ENCODE measurements around the gene ARMC9. TPM values are rescaled to one million over a fixed set of nuclear protein-coding genes. Genes with fewer than 3 reads are reported as not detected.

Gene ARMC9
- total RNA-seq, 1 donor from 2014 or later, result 27.5 TPM

DNA sequence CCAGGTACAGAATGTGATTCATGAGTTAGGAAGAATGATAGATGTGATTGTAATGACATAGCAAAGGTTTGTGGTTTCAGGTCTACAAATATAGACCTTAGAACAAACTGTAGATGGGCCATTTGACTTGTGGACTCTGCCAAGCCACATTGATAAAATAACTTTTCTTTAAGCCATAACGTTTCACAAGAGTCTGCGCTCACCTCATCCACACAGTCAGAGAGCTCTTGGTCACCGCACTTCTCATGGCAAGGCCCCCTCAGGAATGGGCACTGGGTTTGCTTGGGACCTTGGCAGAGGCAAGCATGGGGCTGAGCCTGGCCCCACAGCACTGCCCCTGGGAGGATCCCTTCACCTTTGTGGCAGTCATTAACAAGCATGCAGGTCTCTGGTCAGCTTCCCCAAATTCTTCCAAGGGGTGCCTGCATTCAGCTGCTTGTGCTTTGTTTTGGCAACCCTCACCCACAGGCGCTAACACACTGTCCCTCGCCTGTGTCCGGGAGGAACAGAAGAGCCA lies 14.0 kb downstream of the ARMC9 start:
- TF ChIP-seq, protein P1, sequence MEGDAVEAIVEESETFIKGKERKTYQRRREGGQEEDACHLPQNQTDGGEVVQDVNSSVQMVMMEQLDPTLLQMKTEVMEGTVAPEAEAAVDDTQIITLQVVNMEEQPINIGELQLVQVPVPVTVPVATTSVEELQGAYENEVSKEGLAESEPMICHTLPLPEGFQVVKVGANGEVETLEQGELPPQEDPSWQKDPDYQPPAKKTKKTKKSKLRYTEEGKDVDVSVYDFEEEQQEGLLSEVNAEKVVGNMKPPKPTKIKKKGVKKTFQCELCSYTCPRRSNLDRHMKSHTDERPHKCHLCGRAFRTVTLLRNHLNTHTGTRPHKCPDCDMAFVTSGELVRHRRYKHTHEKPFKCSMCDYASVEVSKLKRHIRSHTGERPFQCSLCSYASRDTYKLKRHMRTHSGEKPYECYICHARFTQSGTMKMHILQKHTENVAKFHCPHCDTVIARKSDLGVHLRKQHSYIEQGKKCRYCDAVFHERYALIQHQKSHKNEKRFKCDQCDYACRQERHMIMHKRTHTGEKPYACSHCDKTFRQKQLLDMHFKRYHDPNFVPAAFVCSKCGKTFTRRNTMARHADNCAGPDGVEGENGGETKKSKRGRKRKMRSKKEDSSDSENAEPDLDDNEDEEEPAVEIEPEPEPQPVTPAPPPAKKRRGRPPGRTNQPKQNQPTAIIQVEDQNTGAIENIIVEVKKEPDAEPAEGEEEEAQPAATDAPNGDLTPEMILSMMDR (IDR thresholded peaks at IDR 0.05; ENCODE audit: insufficient read depth, low read length, poor library complexity, severe bottlenecking), result no peak
- no peak for DNase-seq (ENCODE audit: low read depth)
- peaks cover 1% of the 10 kb centered on the region for H3K36me3 ChIP-seq (ENCODE audit: control insufficient read depth, insufficient read depth, low read length)
- no peaks in the 10 kb centered on the region for H3K27me3 ChIP-seq (ENCODE audit: control insufficient read depth, insufficient read depth, low read length)
- no peak overlapping the region for H3K4me3 ChIP-seq (ENCODE audit: low read depth, low read length)

DNA sequence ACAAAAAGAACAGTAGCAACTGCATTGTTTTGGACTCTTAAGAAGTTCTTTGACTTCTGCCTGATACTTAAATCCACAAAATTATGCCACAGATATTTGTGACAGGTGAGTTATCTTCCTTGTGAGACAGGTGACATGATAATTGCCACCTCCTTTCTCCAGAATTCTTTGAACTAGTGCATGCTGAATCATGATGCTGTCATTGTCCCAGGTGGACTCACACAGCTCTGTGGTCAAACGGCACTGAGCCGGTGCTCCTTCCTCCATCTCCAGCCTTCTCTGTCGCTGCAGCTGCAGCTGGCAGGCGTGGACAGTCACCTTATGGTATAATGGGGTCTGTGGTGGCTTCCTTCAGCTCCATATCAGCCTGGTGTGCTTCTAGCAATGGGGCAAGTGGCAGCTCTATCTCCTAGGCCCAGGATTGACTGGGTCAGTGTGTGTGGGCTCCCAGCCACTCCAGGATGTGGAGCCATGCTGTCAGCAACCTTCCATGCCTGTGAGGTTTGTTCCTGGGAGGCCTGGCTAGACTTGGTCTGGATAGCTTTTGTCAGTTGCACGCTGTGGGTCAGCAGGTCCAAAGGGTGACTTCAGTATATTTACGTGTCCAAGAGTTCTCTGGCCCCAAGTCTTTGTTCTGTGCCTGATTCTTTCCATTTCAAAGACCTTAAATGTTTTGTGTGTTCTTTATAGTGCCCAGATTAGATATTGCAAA lies 15.7 kb downstream of the ARMC9 start:
- TF ChIP-seq, protein P1 (IDR thresholded peaks at IDR 0.05; ENCODE audit: insufficient read depth, low read length, poor library complexity, severe bottlenecking), result no peak
- Histone ChIP-seq H3K36me3 (ENCODE audit: control insufficient read depth, insufficient read depth, low read length) (no peaks in the 10 kb centered on the region), H3K4me3 (ENCODE audit: low read depth, low read length) (no peak overlapping the region), H3K27me3 (ENCODE audit: control insufficient read depth, insufficient read depth, low read length) (no peaks in the 10 kb centered on the region)
- no peak for DNase-seq (ENCODE audit: low read depth)

DNA sequence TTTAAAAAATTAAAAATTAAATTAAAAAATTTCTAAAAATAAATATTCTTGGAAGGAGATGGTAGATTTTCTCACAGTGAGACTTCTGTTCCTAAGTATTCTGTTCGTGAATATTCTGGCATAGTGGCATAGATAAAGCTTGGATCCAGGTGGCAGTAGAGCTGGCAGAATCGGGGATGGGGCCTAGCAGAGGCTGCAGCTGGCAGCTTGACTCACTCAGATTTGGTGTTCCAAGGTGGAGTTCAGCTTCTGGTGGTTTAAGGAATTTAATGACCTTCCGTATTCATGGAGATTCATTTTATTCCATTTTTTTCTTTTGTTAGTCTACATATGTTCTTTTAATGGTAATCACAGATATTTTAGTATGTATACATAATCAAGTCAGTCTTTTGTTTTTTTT lies 19.9 kb downstream of the ARMC9 start:
- Histone ChIP-seq H3K27me3 (ENCODE audit: control insufficient read depth, insufficient read depth, low read length) (no peaks in the 10 kb centered on the region), H3K4me3 (ENCODE audit: low read depth, low read length) (no peak overlapping the region), H3K36me3 (ENCODE audit: control insufficient read depth, insufficient read depth, low read length) (no peaks in the 10 kb centered on the region)
- TF ChIP-seq, protein P1 (IDR thresholded peaks at IDR 0.05; ENCODE audit: insufficient read depth, low read length, poor library complexity, severe bottlenecking), result no peak
- no peak for DNase-seq (ENCODE audit: low read depth)

DNA sequence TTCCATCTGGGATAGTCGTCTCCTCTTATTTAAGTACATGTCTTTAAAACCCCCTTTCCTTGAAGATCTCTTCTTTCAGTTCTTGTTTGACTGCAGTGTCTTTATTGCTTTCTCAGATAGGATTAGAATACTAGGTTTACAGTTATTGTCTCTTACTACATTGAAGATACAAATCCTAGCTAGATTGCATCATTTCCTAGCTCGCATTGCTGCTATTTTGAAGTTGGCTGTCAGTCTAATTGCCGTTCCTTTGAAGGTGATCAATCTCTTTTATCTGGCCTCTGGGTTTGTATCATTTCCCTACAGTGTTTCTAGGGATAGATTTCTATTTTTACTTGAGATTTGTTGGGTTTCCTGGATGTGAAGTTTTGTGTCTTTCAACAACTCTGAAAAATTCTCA lies 20.9 kb downstream of the ARMC9 start:
- DNase-seq (ENCODE audit: low read depth), result no peak
- Histone ChIP-seq H3K36me3 (ENCODE audit: control insufficient read depth, insufficient read depth, low read length) (no peaks in the 10 kb centered on the region), H3K27me3 (ENCODE audit: control insufficient read depth, insufficient read depth, low read length) (no peaks in the 10 kb centered on the region), H3K4me3 (ENCODE audit: low read depth, low read length) (no peak overlapping the region)
- TF ChIP-seq, protein P1 (IDR thresholded peaks at IDR 0.05; ENCODE audit: insufficient read depth, low read length, poor library complexity, severe bottlenecking), result no peak

DNA sequence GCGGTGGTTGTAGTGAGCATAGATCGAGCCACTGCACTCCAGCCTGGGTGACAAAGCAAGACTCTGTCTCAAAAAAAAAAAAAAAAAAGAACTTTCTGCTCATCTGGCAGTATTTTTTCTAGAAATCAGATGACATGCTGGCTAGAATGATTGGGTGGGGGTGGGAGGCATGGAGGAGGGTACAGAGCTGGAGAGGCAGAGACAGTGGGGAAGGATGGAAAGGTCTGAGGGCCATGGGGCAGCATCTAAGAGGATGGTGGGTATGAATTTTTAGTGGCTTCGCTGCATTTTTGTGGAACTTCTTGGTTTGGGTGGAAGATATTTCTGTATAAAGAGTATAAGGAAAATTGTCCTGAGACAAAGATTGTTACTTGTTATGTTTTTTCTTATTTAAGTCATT lies 23.3 kb downstream of the ARMC9 start:
- Histone ChIP-seq H3K27me3 (ENCODE audit: control insufficient read depth, insufficient read depth, low read length) (no peaks in the 10 kb centered on the region), H3K36me3 (ENCODE audit: control insufficient read depth, insufficient read depth, low read length) (no peaks in the 10 kb centered on the region), H3K4me3 (ENCODE audit: low read depth, low read length) (no peak overlapping the region)
- TF ChIP-seq, protein P1 (IDR thresholded peaks at IDR 0.05; ENCODE audit: insufficient read depth, low read length, poor library complexity, severe bottlenecking), result no peak
- DNase-seq (ENCODE audit: low read depth), result no peak
